HFFc6 (cell line): ENCODE measurements around the gene ZSCAN25. TPM values are rescaled to one million over a fixed set of nuclear protein-coding genes. Genes with fewer than 3 reads are reported as not detected.

Source experiments
- DNase-seq: peaks from one replicate; pipeline ENCODE4 v3.0.0-alpha.2; 2018
- H3K27ac Mint-ChIP-seq: 2 replicates; pipeline ENCODE4 v1.8.0; 2020; ENCODE audit warnings: mild to moderate bottlenecking, mixed read lengths
- H3K27me3 Mint-ChIP-seq: 2 replicates; pipeline ENCODE4 v1.8.0; 2021; ENCODE audit warnings: mild to moderate bottlenecking, moderate library complexity, mixed read lengths; ENCODE audit not compliant: insufficient read depth
- H3K36me3 Mint-ChIP-seq: 2 replicates; pipeline ENCODE4 v1.8.0; 2021; ENCODE audit warnings: low read depth, mixed read lengths
- H3K4me1 Mint-ChIP-seq: 2 replicates; pipeline ENCODE4 v1.8.0; 2020; ENCODE audit warnings: low read depth, mixed read lengths
- H3K4me3 Mint-ChIP-seq: 2 replicates; pipeline ENCODE4 v1.8.0; 2020; ENCODE audit warnings: mild to moderate bottlenecking, moderate library complexity, mixed read lengths
- H3K9me3 Mint-ChIP-seq: 2 replicates; pipeline ENCODE4 v1.8.0; 2020; ENCODE audit warnings: mild to moderate bottlenecking, mixed read lengths
- total RNA-seq, 6 experiments: library from RNA; stranded (reverse); fragmentation: NEBNext Ultra II Directional; extraction: Animal tissue kit (Norgen Biotek cat#: 25700); gene quantifications; 2 replicates in 1 of 6; 3 replicates in 5 of 6; pipeline ENCODE4 v1.2.3, GENCODE V29; 2021
- TF ChIP-seq, protein P1 (sequence below): fragments of 200-600 bp; sonication (generic); IDR thresholded peaks from 2 replicates; pipeline ENCODE4 v1.5.0; 2021; ENCODE audit warnings: antibody characterized with exemption, mild to moderate bottlenecking

ZSCAN25 gene
- total RNA-seq, 6 experiments from 2014 or later: 9.3 to 12.6 (median 9.9) TPM

DNA sequence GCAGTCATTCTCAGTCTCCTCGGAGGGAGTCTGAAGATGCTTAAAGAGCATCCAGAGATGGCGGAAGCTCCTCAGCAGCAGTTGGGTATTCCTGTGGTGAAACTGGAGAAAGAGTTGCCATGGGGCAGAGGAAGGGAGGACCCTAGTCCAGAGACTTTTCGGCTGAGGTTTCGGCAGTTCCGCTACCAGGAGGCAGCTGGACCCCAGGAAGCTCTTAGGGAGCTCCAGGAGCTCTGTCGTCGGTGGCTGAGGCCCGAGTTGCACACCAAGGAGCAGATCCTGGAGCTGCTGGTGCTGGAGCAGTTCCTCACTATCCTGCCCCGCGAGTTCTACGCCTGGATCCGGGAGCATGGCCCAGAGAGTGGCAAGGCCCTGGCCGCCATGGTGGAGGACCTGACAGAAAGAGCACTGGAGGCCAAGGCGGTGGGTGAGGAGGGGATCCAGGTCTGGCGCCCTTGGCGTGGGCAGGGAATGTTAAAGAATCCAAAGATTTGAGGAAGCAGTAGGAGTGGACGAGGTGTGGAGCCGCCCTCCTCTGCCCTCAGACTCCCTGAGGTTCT, 2.9 kb downstream of the ZSCAN25 start:
- peak overlapping the region; percentile 90 for H3K27ac Mint-ChIP-seq
- H3K36me3 Mint-ChIP-seq: peaks cover 33% of the 10 kb centered on the region
- TF ChIP-seq, protein P1, sequence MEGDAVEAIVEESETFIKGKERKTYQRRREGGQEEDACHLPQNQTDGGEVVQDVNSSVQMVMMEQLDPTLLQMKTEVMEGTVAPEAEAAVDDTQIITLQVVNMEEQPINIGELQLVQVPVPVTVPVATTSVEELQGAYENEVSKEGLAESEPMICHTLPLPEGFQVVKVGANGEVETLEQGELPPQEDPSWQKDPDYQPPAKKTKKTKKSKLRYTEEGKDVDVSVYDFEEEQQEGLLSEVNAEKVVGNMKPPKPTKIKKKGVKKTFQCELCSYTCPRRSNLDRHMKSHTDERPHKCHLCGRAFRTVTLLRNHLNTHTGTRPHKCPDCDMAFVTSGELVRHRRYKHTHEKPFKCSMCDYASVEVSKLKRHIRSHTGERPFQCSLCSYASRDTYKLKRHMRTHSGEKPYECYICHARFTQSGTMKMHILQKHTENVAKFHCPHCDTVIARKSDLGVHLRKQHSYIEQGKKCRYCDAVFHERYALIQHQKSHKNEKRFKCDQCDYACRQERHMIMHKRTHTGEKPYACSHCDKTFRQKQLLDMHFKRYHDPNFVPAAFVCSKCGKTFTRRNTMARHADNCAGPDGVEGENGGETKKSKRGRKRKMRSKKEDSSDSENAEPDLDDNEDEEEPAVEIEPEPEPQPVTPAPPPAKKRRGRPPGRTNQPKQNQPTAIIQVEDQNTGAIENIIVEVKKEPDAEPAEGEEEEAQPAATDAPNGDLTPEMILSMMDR: no peak

GRCh38 chr7:99621271-99621670, 4.5 kb downstream of the ZSCAN25 start:
- Mint-ChIP-seq H3K27me3 (no peaks in the 10 kb centered on the region), H3K36me3 (peaks cover 49% of the 10 kb centered on the region), H3K4me1 (peaks cover 64% of the 10 kb centered on the region), H3K9me3 (no peaks in the 10 kb centered on the region), H3K4me3 (peak overlapping the region; percentile 19; the same call in 1 of the 2 replicates), H3K27ac (no peak overlapping the region)
- DNase-seq: no peak
- TF ChIP-seq, protein P1: no peak

More for the DNA sequence above, 2.9 kb downstream of the ZSCAN25 start:
- Mint-ChIP-seq H3K9me3 (no peaks in the 10 kb centered on the region), H3K27me3 (no peaks in the 10 kb centered on the region), H3K4me3 (peak overlapping the region; percentile 95), H3K4me1 (peaks cover 72% of the 10 kb centered on the region)
- DNase-seq: no peak

- peaks cover 51% of the 10 kb centered on the region for H3K4me1 Mint-ChIP-seq
- DNase-seq: no peak
- H3K36me3 Mint-ChIP-seq: peaks cover 56% of the 10 kb centered on the region
- H3K27me3 Mint-ChIP-seq: no peaks in the 10 kb centered on the region
- H3K9me3 Mint-ChIP-seq: no peaks in the 10 kb centered on the region
- H3K27ac Mint-ChIP-seq: peak overlapping the region; percentile 76
- TF ChIP-seq, protein P1: no peak
- H3K4me3 Mint-ChIP-seq: peak overlapping the region; percentile 40
Observed at GRCh38 chr7:99622596-99622995, 5.8 kb downstream of the ZSCAN25 start.

GRCh38 chr7:99623091-99623693, 6.4 kb downstream of the ZSCAN25 start:
- peaks cover 56% of the 10 kb centered on the region for H3K36me3 Mint-ChIP-seq
- TF ChIP-seq, protein P1: no peak

GRCh38 chr7:99623702-99624447, 7.1 kb downstream of the ZSCAN25 start:
- peaks cover 63% of the 10 kb centered on the region for H3K36me3 Mint-ChIP-seq
- H3K27ac Mint-ChIP-seq: 0 out of 2 replicates have a peak overlapping the region, but pooled peaks have one; percentile 76
- H3K4me1 Mint-ChIP-seq: peaks cover 39% of the 10 kb centered on the region

More at GRCh38 chr7:99623091-99623693, 6.4 kb downstream of the ZSCAN25 start:
- no peaks in the 10 kb centered on the region for H3K9me3 Mint-ChIP-seq
- H3K4me3 Mint-ChIP-seq: peak overlapping the region; percentile 40
- peak; percentile 80 for DNase-seq
- peak overlapping the region; percentile 76 for H3K27ac Mint-ChIP-seq
- H3K4me1 Mint-ChIP-seq: peaks cover 45% of the 10 kb centered on the region
- no peaks in the 10 kb centered on the region; the same call in 1 of the 2 replicates for H3K27me3 Mint-ChIP-seq

More at GRCh38 chr7:99623702-99624447, 7.1 kb downstream of the ZSCAN25 start:
- no peaks in the 10 kb centered on the region for H3K9me3 Mint-ChIP-seq
- TF ChIP-seq, protein P1: no peak
- DNase-seq: no peak
- no peaks in the 10 kb centered on the region; the same call in 1 of the 2 replicates for H3K27me3 Mint-ChIP-seq
- peak overlapping the region; percentile 40; the same call in 1 of the 2 replicates for H3K4me3 Mint-ChIP-seq
